ENCODE measurements around the gene UPF1.
"Not testable (repeated sequence)": the region's sequence is repeated elsewhere in the genome, so short reads cannot be mapped to it uniquely, and the experiment has no call there.

UPF1 gene

GRCh38 chr19:18799389-18799970 lies 32.3 kb upstream of the UPF1 start:
- no peak for DNase-seq

GRCh38 chr19:18800079-18800478 lies 31.7 kb upstream of the UPF1 start:
- DNase-seq = no peak

GRCh38 chr19:18800636-18801035 lies 31.1 kb upstream of the UPF1 start:
- no peak for DNase-seq

- no peak for DNase-seq
Observed at GRCh38 chr19:18802354-18802753, 29.4 kb upstream of the UPF1 start.

- no peak for DNase-seq
Observed at GRCh38 chr19:18803550-18804138, 28.1 kb upstream of the UPF1 start.

GRCh38 chr19:18804139-18804601 lies 27.6 kb upstream of the UPF1 start:
- DNase-seq = no peak

GRCh38 chr19:18804643-18805042 lies 27.1 kb upstream of the UPF1 start:
- DNase-seq = no peak

GRCh38 chr19:18807861-18808331 lies 23.9 kb upstream of the UPF1 start:
- no peak for DNase-seq

GRCh38 chr19:18809149-18809868 lies 22.4 kb upstream of the UPF1 start:
- no peak for DNase-seq

- not testable (repeated sequence) for DNase-seq
Observed at GRCh38 chr19:18811638-18812037, 20.1 kb upstream of the UPF1 start.

- no peak for DNase-seq
Observed at GRCh38 chr19:18814063-18814462, 17.7 kb upstream of the UPF1 start.

GRCh38 chr19:18815673-18816072 lies 16.1 kb upstream of the UPF1 start:
- no peak for DNase-seq

GRCh38 chr19:18816645-18817044 lies 15.1 kb upstream of the UPF1 start:
- DNase-seq = not testable (repeated sequence)

- no peak for DNase-seq
Observed at GRCh38 chr19:18817574-18817973, 14.2 kb upstream of the UPF1 start.

- no peak for DNase-seq
Observed at GRCh38 chr19:18828786-18829185, 3.0 kb upstream of the UPF1 start.

- no peak for DNase-seq
Observed at GRCh38 chr19:18830488-18830887, 1.3 kb upstream of the UPF1 start.

- peak; percentile 21 for DNase-seq
Observed at GRCh38 chr19:18832306-18833140, 764 bp downstream of the UPF1 start.

- DNase-seq = no peak
Observed at GRCh38 chr19:18833141-18833476, 1.4 kb downstream of the UPF1 start.

- no peak for DNase-seq
Observed at GRCh38 chr19:18833849-18834643, 2.3 kb downstream of the UPF1 start.

GRCh38 chr19:18834644-18834984 lies 2.9 kb downstream of the UPF1 start:
- no peak for DNase-seq

GRCh38 chr19:18839465-18840287 lies 7.9 kb downstream of the UPF1 start:
- no peak for DNase-seq
